ENCODE results near the gene SPOPL.
"Not testable (repeated sequence)": the region's sequence is repeated elsewhere in the genome, so short reads cannot be mapped to it uniquely, and the experiment has no call there.

Gene SPOPL

DNA sequence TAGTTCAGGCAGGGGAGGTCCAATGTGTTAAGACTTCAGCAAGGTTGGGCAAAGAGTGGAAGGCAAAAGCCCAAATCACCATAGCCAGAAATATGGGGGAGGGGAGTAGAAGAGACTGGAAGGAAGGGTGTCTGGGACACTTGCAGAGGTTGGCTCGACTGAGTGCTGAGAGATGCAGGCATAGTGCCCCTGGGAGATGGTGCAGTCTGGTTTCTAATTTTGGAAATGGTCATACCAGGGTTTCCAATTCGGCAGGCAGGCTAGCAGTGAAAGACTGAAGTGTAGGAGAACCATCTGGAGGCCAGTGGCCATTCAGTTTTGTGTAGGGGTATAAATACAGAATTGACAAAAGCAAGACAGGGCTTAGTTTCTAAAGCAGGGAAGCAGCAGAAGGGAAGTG lies 6.2 kb upstream of the SPOPL start:
- no peak for DNase-seq

- no peak for DNase-seq
Measured at GRCh38 chr2:138496096-138496651, 5.4 kb upstream of the SPOPL start.

GRCh38 chr2:138497294-138497693 lies 4.3 kb upstream of the SPOPL start:
- no peak for DNase-seq

DNA sequence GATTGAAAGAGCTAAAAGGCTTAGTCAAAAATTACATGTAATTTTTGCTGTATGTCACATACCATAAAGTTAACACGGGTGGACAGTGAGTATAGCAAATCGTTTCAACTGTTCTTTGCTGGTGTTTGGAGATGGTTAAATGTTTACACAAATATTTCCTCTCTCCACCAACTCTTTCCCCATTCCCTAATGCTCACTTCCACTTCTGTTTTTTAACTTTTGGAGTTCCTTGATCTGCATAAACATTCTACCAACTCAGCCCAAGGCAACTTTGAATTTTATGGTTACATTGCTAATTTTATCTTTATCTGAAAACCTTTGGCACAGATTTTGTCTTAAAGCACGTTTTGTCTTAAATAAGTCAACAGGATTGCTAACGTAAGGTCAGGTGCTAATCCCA lies 1.9 kb upstream of the SPOPL start:
- no peak for DNase-seq

DNA sequence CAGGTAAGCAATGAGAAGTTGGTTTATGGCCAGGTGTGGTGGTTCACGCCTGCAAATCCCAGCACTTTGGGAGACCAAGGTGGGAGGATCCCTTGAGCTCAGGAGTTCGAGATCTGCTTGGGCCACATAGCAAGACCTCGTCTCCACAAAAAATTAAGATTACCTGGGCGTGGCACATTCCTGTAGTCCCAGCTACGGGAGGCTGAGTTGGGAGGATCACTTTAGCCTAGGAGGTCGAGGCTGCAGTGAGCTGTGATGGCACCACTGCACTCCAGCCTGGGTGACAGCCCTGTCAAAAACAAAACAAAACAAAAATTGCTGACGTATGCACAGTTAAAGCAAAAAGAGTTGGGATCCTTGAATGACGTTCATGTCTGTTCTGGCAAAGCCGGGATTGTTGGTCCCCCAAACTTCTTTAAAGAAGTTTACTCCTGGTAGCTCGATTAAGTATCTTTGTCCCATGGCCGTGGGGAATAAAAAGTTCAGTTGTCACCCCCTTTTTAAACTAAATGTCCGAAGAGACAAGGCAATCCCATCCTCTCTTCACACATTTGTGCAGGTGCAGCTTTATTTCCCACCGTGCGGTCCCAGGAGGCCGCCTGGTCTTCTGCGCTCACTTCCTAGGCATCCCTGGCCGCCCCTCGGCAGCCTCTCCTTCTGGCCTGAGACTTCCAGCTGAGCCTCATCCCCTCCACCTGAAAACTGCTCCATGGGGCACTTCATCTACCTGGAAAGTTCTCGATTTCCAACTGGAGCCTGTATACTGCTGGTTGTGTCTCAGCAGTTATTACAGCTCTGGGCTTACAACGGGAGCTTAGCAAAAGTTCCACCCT lies 762 bp upstream of the SPOPL start:
- DNase-seq = no peak

DNA sequence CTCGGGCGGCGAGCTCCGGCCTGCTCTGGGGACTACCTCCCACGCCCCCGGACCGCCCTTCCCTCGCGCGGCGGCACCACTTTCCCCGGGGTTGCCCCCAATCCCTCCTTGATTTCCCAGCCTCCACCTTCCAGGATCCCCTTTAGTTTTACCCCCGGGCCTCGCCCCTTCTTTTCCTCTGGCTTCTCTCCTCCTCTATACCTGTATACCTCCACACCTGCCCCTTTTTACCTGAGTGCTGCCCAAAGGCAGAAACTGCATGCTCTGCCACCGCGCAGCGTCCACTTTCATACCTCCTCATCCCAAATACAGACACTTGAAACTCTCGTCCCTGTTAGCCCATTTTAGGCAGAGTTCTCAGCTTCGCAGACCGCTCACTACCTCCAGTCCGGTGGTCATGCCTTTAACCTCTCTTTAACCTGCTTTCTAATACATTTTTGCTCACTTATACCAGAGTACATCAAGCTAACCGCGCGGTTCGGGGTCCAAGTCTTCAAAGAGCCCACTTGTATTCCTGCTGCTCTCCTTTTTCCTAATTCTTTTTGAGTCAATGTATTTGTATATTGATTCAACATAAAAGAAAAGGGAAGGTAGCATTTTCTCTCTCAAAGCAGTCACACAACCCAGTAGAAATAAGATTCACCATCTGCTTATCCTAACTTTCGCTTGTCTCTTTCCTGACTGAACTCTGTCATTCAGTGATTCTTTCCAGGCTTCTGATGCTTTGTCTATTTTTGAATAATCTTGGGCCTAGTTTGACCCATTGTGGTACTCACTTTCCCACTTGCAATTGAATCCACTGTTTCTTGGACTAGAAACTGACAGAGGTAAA lies 901 bp downstream of the SPOPL start:
- no peak for DNase-seq

- no peak for DNase-seq
Measured at GRCh38 chr2:138503087-138503442, 1.5 kb downstream of the SPOPL start.

GRCh38 chr2:138503652-138504051 lies 2.1 kb downstream of the SPOPL start:
- DNase-seq = no peak

- DNase-seq = no peak
Measured at GRCh38 chr2:138504092-138504491, 2.5 kb downstream of the SPOPL start.

DNA sequence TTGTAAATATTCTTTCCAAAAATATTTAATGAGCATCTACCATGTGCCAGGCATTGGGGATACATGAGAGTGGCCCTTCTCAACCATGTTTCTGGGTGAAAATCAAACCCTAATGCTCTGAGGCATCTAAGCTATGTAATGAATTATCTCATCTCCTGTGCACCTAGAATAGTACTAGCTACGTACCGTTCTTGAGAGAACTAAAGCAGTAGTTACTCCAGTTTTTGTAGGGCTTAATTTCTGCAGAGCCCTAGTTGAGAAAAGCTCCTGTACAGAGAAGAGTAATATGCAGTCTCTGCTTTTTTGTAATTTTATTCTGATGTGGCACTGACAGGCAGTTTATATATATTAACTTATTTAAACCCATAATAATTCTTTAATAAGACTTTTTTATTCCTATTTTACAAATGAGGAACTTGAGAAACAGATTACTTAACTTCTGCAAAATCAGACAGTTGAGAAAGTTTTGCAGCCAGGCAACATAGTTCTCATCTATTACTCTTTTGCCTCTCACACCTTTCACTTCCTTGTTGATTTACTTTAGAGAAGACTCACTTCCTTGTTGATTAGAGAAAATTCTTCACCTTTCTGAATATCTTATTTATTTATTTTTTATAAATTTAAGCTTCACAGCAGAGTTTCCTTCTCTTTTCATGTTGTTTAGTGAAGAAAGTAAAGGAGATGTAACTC lies 3.1 kb downstream of the SPOPL start:
- no peak for DNase-seq

DNA sequence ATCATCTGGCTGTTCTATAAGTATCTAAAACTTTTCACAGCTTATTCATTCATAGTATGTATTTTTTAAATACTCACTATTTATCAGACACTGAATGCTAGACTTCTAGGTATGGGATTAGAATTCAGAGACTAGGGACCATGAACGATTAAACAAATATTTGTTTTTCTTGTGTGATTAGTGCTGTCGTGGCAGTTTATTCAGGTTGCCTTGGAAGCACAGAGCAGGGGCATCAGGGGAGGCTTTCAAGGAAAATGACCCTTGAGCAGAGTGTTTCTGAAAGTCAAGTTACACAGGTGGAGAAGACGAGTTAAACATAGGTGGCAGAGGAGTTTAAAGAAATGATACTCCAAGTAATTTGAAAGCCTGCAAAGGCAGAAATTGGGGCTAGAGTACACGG lies 5.7 kb downstream of the SPOPL start:
- DNase-seq = no peak

- DNase-seq = no peak
Measured at GRCh38 chr2:138510319-138510718, 8.7 kb downstream of the SPOPL start.

GRCh38 chr2:138512672-138513071 lies 11.1 kb downstream of the SPOPL start:
- no peak for DNase-seq

GRCh38 chr2:138514173-138514572 lies 12.6 kb downstream of the SPOPL start:
- DNase-seq = no peak

- DNase-seq = no peak
Measured at GRCh38 chr2:138515092-138515491, 13.5 kb downstream of the SPOPL start.

DNA sequence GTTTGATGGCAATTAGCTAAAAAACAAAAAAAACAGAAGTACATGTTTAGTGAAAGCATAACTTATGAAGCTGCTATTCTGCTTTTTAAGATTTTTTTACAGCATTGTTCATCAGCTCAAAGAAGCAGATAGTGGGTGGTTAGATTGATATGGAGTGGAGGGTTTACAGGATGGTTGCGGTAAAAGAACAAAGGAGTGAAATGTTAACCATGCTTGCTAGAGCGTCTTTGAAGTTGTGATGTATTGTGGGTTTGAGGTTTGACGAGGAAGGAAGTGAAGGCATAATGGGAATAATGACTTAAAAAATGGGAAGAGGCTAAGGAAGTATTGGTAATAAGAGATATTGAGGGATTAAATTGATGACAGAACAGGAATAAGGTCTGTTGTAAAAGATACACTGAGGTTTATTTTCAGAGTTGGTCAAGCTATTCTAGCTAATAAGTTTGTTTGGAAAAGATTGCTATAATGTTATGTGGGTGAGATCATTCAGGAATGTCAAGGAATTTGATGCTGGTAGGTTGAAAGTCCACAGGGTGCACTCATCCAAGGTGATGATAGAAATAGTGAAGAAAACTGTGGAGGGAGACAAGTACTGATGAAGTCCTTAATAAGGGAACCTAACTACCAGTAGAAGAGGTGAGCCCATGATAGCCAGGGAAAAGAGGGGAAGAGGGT lies 14.6 kb downstream of the SPOPL start:
- DNase-seq = no peak

DNA sequence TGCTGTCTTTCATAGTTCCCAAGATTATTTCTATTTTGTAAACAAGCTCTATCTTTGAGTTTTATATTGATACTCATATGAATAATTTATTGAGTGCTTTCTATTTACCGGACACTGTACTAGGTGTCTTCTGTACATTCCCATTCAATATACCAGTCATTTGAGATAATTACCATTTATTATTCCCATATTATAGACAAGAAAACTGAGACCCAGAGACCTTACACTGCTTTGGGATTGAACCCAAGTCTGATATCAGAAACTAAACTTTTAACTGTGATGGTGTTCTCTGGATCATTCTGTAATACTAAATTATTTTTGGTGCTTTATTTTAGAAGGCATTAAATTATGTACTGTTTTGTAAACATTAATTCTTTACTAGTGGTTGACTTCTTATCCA lies 17.3 kb downstream of the SPOPL start:
- DNase-seq = no peak

DNA sequence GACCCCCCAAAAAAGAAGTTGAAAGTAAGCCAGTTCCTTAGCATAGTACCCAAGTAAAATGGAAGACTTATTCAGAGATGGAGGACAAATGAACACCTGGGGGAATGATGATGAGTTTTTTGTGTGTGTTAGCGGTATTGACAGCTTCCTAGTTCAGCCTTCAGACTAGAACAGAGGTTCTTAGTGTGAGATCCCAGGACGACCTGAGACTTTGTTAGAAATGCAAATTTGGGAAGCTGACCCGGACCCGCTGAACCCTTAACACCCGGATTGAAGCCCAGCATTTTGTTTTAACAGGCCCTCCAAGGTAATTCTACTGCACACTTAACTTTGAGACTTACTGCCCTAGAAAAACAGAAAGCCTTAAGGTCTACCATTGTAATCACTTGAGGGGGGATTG lies 20.3 kb downstream of the SPOPL start:
- no peak for DNase-seq

GRCh38 chr2:138522556-138522955 lies 21.0 kb downstream of the SPOPL start:
- DNase-seq = no peak

- not testable (repeated sequence) for DNase-seq
Measured at GRCh38 chr2:138523018-138523672, 21.6 kb downstream of the SPOPL start.

GRCh38 chr2:138523673-138524042 lies 22.1 kb downstream of the SPOPL start:
- not testable (repeated sequence) for DNase-seq

GRCh38 chr2:138524353-138524752 lies 22.8 kb downstream of the SPOPL start:
- not testable (repeated sequence) for DNase-seq
